ENCODE data around the gene AGL.
"Not testable (repeated sequence)": the region's sequence is repeated elsewhere in the genome, so short reads cannot be mapped to it uniquely, and the experiment has no call there.

The AGL gene

GRCh38 chr1:99942723-99943122, 92.6 kb downstream of the AGL start:
- Histone ChIP-seq H3K4me3 (ENCODE audit: low read depth, low read length) (no peak overlapping the region), H3K9me3 (ENCODE audit: control insufficient read depth, insufficient read depth, low read length) (no peaks in the 10 kb centered on the region), H3K27me3 (ENCODE audit: control insufficient read depth, insufficient read depth, low read length) (no peaks in the 10 kb centered on the region), H3K4me1 (ENCODE audit: control insufficient read depth, insufficient read depth, low read length) (no peaks in the 10 kb centered on the region), H3K9ac (ENCODE audit: low read depth, low read length) (no peak overlapping the region), H3K27ac (ENCODE audit: low read depth, low read length) (no peak overlapping the region), H3K36me3 (ENCODE audit: control insufficient read depth, insufficient read depth, low read length) (no peaks in the 10 kb centered on the region)

DNA sequence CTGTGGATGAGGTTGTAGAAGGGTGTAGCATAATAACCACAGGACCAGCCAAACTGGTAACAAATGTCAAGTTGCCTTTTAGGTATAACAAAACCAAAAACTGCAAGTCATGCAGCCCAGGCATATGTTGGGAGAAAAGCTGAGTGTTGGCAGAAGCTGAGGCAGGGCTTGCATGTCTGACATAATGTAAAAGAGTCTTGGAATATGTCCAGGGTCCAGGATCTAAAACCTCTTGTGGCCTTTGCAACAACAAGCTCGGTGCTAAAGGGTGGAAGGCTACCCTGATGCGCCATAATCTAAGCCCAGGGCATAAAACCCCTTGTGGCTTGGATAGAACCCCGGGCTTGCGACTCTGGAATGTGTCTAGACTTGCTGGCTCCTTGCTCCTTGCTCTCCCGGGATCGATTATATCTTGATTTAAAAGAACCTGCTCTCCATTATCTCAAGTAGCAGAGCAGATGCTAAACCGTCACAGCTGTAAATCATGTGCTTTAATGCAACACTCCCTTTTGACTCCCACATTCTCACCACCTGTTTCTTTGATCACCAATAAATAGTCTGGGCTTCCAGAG, 93.1 kb downstream of the AGL start:
- Histone ChIP-seq H3K27me3 (ENCODE audit: control insufficient read depth, insufficient read depth, low read length) (no peaks in the 10 kb centered on the region), H3K9me3 (ENCODE audit: control insufficient read depth, insufficient read depth, low read length) (no peaks in the 10 kb centered on the region), H3K36me3 (ENCODE audit: control insufficient read depth, insufficient read depth, low read length) (no peaks in the 10 kb centered on the region), H3K4me1 (ENCODE audit: control insufficient read depth, insufficient read depth, low read length) (no peaks in the 10 kb centered on the region), H3K9ac (ENCODE audit: low read depth, low read length) (no peak overlapping the region), H3K27ac (ENCODE audit: low read depth, low read length) (no peak overlapping the region), H3K4me3 (ENCODE audit: low read depth, low read length) (no peak overlapping the region)

DNA sequence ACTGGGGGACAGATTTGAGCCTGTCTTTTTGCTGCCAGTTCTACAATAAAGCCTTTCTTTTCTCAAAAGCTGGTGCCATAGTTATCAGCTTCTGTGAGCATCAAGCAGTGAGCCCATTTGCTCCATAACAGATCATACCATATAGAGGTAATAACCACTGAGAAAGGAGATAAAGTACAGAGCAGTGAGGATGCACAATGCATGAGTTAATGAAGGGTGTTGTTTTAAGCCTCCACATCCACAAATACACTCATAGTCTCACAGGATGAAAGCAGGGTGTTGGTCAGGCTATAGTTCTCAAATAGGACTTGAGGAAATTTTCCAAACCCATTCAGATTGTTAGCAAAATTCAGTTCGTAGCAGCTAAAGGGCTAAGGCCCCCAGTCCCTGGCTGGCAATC, 94.0 kb downstream of the AGL start:
- Histone ChIP-seq H3K4me1 (ENCODE audit: control insufficient read depth, insufficient read depth, low read length) (no peaks in the 10 kb centered on the region), H3K4me3 (ENCODE audit: low read depth, low read length) (no peak overlapping the region), H3K9me3 (ENCODE audit: control insufficient read depth, insufficient read depth, low read length) (no peaks in the 10 kb centered on the region), H3K9ac (ENCODE audit: low read depth, low read length) (no peak overlapping the region), H3K27me3 (ENCODE audit: control insufficient read depth, insufficient read depth, low read length) (no peaks in the 10 kb centered on the region), H3K27ac (ENCODE audit: low read depth, low read length) (peak overlapping the region; percentile 35), H3K36me3 (ENCODE audit: control insufficient read depth, insufficient read depth, low read length) (no peaks in the 10 kb centered on the region)

DNA sequence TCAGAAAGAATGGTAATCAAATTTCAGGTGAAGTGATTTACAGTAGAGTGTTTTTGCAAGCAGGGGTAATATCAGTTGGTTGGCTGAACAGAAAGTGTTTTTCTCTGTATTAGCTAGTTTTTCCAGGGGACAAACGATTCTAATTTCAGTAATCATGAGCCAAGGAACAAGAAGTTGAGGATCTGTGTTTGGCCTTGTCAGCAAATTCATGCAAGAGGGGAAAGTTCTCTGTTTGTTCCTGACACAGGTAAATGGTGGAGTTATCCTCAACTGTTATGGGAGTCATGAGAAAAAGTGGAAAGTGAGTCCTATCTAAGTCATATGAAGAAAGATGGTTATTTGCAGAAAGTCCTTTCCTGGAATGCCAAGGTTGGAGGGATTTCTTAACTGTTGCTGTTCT, 95.0 kb downstream of the AGL start:
- no peak overlapping the region for H3K27ac ChIP-seq (ENCODE audit: low read depth, low read length)
- H3K27me3 ChIP-seq (ENCODE audit: control insufficient read depth, insufficient read depth, low read length): no peaks in the 10 kb centered on the region
- H3K9me3 ChIP-seq (ENCODE audit: control insufficient read depth, insufficient read depth, low read length): no peaks in the 10 kb centered on the region
- H3K4me1 ChIP-seq (ENCODE audit: control insufficient read depth, insufficient read depth, low read length): no peaks in the 10 kb centered on the region
- no peaks in the 10 kb centered on the region for H3K36me3 ChIP-seq (ENCODE audit: control insufficient read depth, insufficient read depth, low read length)
- H3K9ac ChIP-seq (ENCODE audit: low read depth, low read length): no peak overlapping the region
- no peak overlapping the region for H3K4me3 ChIP-seq (ENCODE audit: low read depth, low read length)

DNA sequence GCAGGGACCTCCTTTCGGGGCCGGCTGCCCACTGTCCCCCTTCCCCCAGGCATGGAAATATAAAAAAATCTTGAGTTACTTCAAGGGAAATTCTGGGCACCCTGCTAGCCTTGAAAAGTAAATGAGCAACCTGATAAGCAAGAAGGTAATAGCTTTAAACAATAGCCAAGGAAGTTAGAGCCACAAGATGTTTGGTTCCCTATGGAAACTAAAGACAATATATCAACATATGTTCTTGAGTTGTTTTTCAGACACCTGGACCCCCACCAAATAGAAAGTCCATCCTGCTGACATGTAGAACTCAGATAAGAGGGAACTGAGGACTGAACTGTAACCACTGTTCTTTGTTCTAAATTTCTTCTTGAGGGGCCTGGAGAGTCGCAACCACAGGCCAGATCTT, 100.3 kb downstream of the AGL start:
- H3K27me3 ChIP-seq (ENCODE audit: control insufficient read depth, insufficient read depth, low read length): no peaks in the 10 kb centered on the region
- H3K9ac ChIP-seq (ENCODE audit: low read depth, low read length): no peak overlapping the region
- H3K4me3 ChIP-seq (ENCODE audit: low read depth, low read length): no peak overlapping the region
- H3K36me3 ChIP-seq (ENCODE audit: control insufficient read depth, insufficient read depth, low read length): no peaks in the 10 kb centered on the region
- H3K4me1 ChIP-seq (ENCODE audit: control insufficient read depth, insufficient read depth, low read length): no peaks in the 10 kb centered on the region
- H3K9me3 ChIP-seq (ENCODE audit: control insufficient read depth, insufficient read depth, low read length): no peaks in the 10 kb centered on the region
- H3K27ac ChIP-seq (ENCODE audit: low read depth, low read length): peak overlapping the region; percentile 40

DNA sequence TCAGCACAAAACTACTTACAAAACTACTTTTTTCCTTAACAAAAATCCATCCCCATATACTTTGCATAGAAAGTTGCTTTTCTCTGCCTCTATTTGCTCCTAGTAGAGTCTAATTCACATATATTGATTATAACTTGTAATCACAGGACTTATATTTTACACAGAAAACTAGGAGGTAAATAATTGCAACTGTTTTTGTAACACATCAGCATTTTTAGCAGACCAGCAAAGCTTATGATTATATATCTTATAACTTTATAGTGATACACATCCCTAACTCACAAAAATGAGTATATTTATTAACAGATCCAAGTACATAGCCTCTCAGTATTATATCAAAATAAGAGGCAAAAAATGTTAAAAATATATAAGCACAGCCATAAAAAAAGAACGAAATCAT, 102.4 kb downstream of the AGL start:
- Histone ChIP-seq H3K4me1 (ENCODE audit: control insufficient read depth, insufficient read depth, low read length) (no peaks in the 10 kb centered on the region), H3K27me3 (ENCODE audit: control insufficient read depth, insufficient read depth, low read length) (no peaks in the 10 kb centered on the region), H3K27ac (ENCODE audit: low read depth, low read length) (no peak overlapping the region), H3K4me3 (ENCODE audit: low read depth, low read length) (no peak overlapping the region), H3K9me3 (ENCODE audit: control insufficient read depth, insufficient read depth, low read length) (no peaks in the 10 kb centered on the region), H3K36me3 (ENCODE audit: control insufficient read depth, insufficient read depth, low read length) (no peaks in the 10 kb centered on the region), H3K9ac (ENCODE audit: low read depth, low read length) (no peak overlapping the region)

GRCh38 chr1:99955375-99955774, 105.2 kb downstream of the AGL start:
- H3K9ac ChIP-seq (ENCODE audit: low read depth, low read length): no peak overlapping the region
- H3K4me1 ChIP-seq (ENCODE audit: control insufficient read depth, insufficient read depth, low read length): peaks cover 7% of the 10 kb centered on the region
- H3K4me3 ChIP-seq (ENCODE audit: low read depth, low read length): no peak overlapping the region
- H3K36me3 ChIP-seq (ENCODE audit: control insufficient read depth, insufficient read depth, low read length): no peaks in the 10 kb centered on the region
- no peaks in the 10 kb centered on the region for H3K27me3 ChIP-seq (ENCODE audit: control insufficient read depth, insufficient read depth, low read length)
- H3K27ac ChIP-seq (ENCODE audit: low read depth, low read length): no peak overlapping the region
- H3K9me3 ChIP-seq (ENCODE audit: control insufficient read depth, insufficient read depth, low read length): no peaks in the 10 kb centered on the region

GRCh38 chr1:99956755-99957154, 106.6 kb downstream of the AGL start:
- no peak overlapping the region for H3K9ac ChIP-seq (ENCODE audit: low read depth, low read length)
- peaks cover 7% of the 10 kb centered on the region for H3K4me1 ChIP-seq (ENCODE audit: control insufficient read depth, insufficient read depth, low read length)
- H3K4me3 ChIP-seq (ENCODE audit: low read depth, low read length): no peak overlapping the region
- H3K27ac ChIP-seq (ENCODE audit: low read depth, low read length): no peak overlapping the region
- H3K9me3 ChIP-seq (ENCODE audit: control insufficient read depth, insufficient read depth, low read length): no peaks in the 10 kb centered on the region
- no peaks in the 10 kb centered on the region for H3K27me3 ChIP-seq (ENCODE audit: control insufficient read depth, insufficient read depth, low read length)
- no peaks in the 10 kb centered on the region for H3K36me3 ChIP-seq (ENCODE audit: control insufficient read depth, insufficient read depth, low read length)

DNA sequence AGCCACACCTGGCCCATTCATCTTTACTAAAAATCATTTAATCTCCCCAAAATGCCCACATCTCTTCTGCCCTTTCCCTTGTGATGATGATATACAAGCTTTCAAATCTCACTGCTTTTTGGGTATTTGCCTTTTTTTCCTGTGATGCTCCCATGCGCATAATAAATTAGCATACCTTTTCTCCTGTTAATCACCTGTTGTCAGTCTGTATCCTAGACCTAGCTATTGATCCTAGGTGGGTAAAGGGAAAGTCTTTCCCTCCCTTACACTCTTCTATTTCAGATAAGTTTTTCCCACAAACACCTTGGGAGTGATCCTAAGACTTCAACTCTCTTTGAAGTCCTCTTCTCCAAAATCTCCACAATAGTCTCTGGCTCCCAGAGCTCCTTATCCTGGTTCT, 107.7 kb downstream of the AGL start:
- Histone ChIP-seq H3K4me3 (ENCODE audit: low read depth, low read length) (no peak overlapping the region), H3K27me3 (ENCODE audit: control insufficient read depth, insufficient read depth, low read length) (no peaks in the 10 kb centered on the region), H3K9me3 (ENCODE audit: control insufficient read depth, insufficient read depth, low read length) (no peaks in the 10 kb centered on the region), H3K4me1 (ENCODE audit: control insufficient read depth, insufficient read depth, low read length) (peaks cover 7% of the 10 kb centered on the region), H3K9ac (ENCODE audit: low read depth, low read length) (no peak overlapping the region), H3K27ac (ENCODE audit: low read depth, low read length) (peak overlapping the region; percentile 13), H3K36me3 (ENCODE audit: control insufficient read depth, insufficient read depth, low read length) (no peaks in the 10 kb centered on the region)

- H3K9ac ChIP-seq (ENCODE audit: low read depth, low read length); H3K9me3 ChIP-seq (ENCODE audit: control insufficient read depth, insufficient read depth, low read length); H3K36me3 ChIP-seq (ENCODE audit: control insufficient read depth, insufficient read depth, low read length); H3K27ac ChIP-seq (ENCODE audit: low read depth, low read length); H3K27me3 ChIP-seq (ENCODE audit: control insufficient read depth, insufficient read depth, low read length); H3K4me1 ChIP-seq (ENCODE audit: control insufficient read depth, insufficient read depth, low read length); H3K4me3 ChIP-seq (ENCODE audit: low read depth, low read length): not testable (repeated sequence)
These were observed 109.1 kb downstream of the AGL start for GRCh38 chr1:99959189-99959705.

GRCh38 chr1:99960260-99960659, 110.1 kb downstream of the AGL start:
- not testable (repeated sequence) for H3K27me3 ChIP-seq (ENCODE audit: control insufficient read depth, insufficient read depth, low read length); H3K9ac ChIP-seq (ENCODE audit: low read depth, low read length); H3K9me3 ChIP-seq (ENCODE audit: control insufficient read depth, insufficient read depth, low read length); H3K27ac ChIP-seq (ENCODE audit: low read depth, low read length); H3K36me3 ChIP-seq (ENCODE audit: control insufficient read depth, insufficient read depth, low read length); H3K4me3 ChIP-seq (ENCODE audit: low read depth, low read length)
- H3K4me1 ChIP-seq (ENCODE audit: control insufficient read depth, insufficient read depth, low read length): peaks cover 12% of the 10 kb centered on the region
